Measurements from ENCODE around the gene BRCA2.

BRCA2 gene

GRCh38 chr13:32383836-32384618 is 68.7 kb downstream of the BRCA2 start:
- Mint-ChIP-seq H3K27ac (no peak overlapping the region), H3K9me3 (no peaks in the 10 kb centered on the region), H3K4me1 (ENCODE audit: low read depth in 2 of 2) (peaks cover 0 to 3% of the 10 kb centered on the region in 2 donors)

DNA sequence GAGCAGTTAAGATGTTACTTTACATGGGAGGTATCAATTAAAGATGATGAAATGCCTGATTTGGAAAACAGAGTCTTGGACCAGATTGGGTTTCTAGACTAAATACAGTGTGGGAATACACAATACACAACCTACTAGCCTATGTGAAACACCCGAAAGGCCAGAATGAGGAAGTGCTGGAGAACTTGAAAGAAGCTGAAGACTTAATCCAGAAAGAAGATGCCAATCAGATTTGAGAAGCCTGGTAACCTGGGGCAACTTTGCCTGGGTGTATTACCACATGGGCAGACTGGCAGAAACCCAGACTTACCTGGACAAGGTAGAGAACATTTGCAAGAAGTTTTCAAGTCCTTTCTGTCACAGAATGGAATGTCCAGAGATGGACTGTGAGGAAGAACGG is 69.4 kb downstream of the BRCA2 start:
- H3K4me3 Mint-ChIP-seq = no peak overlapping the region
- no peaks in the 10 kb centered on the region for H3K36me3 Mint-ChIP-seq (ENCODE audit: insufficient read depth)
- H3K27ac Mint-ChIP-seq = no peak overlapping the region
- no peaks in the 10 kb centered on the region for H3K9me3 Mint-ChIP-seq
- ATAC-seq (replicated peaks) (no peak), DNase-seq (no peak)
- H3K4me1 Mint-ChIP-seq (ENCODE audit: low read depth in 2 of 2) = peaks cover 2 to 8% of the 10 kb centered on the region in 2 donors
- H3K27me3 Mint-ChIP-seq = no peaks in the 10 kb centered on the region

More at GRCh38 chr13:32383836-32384618, 68.7 kb downstream of the BRCA2 start:
- ATAC-seq (replicated peaks) (no peak), DNase-seq (no peak)
- H3K36me3 Mint-ChIP-seq (ENCODE audit: insufficient read depth) = no peaks in the 10 kb centered on the region
- no peaks in the 10 kb centered on the region for H3K27me3 Mint-ChIP-seq
- no peak overlapping the region for H3K4me3 Mint-ChIP-seq

DNA sequence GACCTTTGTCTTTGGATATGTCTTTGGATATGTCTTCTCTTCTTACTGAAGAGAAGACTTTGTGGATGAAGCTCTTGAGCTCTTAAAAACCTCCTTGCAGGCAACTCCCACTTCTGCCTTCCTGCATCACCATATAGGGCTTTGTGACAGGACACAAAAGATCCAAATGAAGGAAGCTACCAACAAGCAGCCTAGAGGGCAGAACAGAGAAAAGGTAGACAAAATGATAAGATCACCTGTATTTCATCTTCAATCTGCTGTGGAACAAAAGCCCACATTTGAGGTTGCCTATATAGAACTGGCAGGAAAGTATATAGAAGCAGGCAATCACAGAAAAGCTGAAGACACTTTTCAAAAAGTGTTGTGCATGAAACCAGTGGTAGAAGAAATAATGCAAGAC is 70.1 kb downstream of the BRCA2 start:
- Mint-ChIP-seq H3K27ac (no peak overlapping the region), H3K36me3 (ENCODE audit: insufficient read depth) (no peaks in the 10 kb centered on the region), H3K4me1 (ENCODE audit: low read depth in 2 of 2) (peaks cover 3 to 15% of the 10 kb centered on the region in 2 donors), H3K27me3 (no peaks in the 10 kb centered on the region), H3K9me3 (no peaks in the 10 kb centered on the region), H3K4me3 (no peak overlapping the region)
- DNase-seq = no peak
- no peak for ATAC-seq (replicated peaks)

DNA sequence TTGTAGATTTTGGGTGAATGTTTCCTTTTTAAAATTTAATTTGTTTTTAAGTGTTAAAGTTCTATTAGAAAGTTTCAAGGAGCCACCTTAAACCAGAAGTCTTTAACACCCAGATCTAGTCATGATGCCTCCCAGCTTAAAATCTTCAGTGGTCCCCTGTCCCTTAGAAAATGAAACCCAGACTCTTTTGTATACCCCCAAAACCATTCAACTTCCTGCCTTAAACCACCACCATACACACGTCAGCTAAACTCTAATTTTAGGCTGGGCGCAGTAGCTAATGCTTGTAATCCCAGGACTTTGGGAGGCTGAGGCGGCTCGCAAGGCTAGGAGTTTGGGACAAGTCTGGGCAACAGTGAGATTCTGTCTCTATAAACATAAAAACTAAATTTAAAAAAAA is 74.7 kb downstream of the BRCA2 start:
- Mint-ChIP-seq H3K27me3 (no peaks in the 10 kb centered on the region), H3K4me1 (ENCODE audit: low read depth in 2 of 2) (peaks cover 6 to 23% of the 10 kb centered on the region in 2 donors), H3K27ac (peak overlapping the region in 1 of 2 donors; percentile 48), H3K36me3 (ENCODE audit: insufficient read depth) (no peaks in the 10 kb centered on the region), H3K9me3 (no peaks in the 10 kb centered on the region), H3K4me3 (peak overlapping the region; percentile 6 to 48)
- peak in 1 of 3 experiments; percentile 12 for DNase-seq
- peak; percentile 95 for ATAC-seq (replicated peaks)

- H3K9me3 Mint-ChIP-seq = no peaks in the 10 kb centered on the region
- H3K27ac Mint-ChIP-seq = peak overlapping the region in 1 of 2 donors; percentile 48
- peaks cover 6 to 23% of the 10 kb centered on the region in 2 donors for H3K4me1 Mint-ChIP-seq (ENCODE audit: low read depth in 2 of 2)
- DNase-seq (no peak), ATAC-seq (replicated peaks) (peak; percentile 52)
- no peaks in the 10 kb centered on the region for H3K36me3 Mint-ChIP-seq (ENCODE audit: insufficient read depth)
- H3K4me3 Mint-ChIP-seq = peak overlapping the region in 1 of 2 donors; percentile 48
- H3K27me3 Mint-ChIP-seq = no peaks in the 10 kb centered on the region
These were observed 75.2 kb downstream of the BRCA2 start for GRCh38 chr13:32390484-32390883.

GRCh38 chr13:32391101-32391619 is 75.9 kb downstream of the BRCA2 start:
- Mint-ChIP-seq H3K27ac (peak overlapping the region in 1 of 2 donors; percentile 48), H3K4me3 (no peak overlapping the region), H3K4me1 (ENCODE audit: low read depth in 2 of 2) (peaks cover 6 to 23% of the 10 kb centered on the region in 2 donors), H3K9me3 (no peaks in the 10 kb centered on the region), H3K36me3 (ENCODE audit: insufficient read depth) (no peaks in the 10 kb centered on the region), H3K27me3 (no peaks in the 10 kb centered on the region)
- DNase-seq (no peak), ATAC-seq (replicated peaks) (no peak)

DNA sequence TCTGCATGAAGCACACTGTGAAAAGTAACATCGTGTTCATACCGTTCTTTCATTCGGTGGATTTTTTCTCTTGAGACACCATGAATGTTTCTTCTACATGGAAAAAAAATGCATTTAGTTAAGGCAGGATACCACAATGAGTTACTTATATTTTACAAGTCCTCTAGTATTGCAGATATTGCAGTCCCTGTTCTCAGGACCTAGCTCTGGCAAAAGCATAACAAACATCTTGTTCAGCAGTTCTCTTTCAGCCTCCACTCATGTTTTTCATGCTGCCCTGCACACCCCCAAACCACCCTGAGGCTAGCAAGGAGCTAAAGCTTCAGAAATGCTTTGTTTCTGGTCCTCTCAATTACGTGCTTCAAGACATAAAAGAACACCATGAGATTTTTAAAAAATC is 87.8 kb downstream of the BRCA2 start:
- Mint-ChIP-seq H3K9me3 (no peaks in the 10 kb centered on the region), H3K4me3 (no peak overlapping the region), H3K36me3 (ENCODE audit: insufficient read depth) (peaks cover 55% of the 10 kb centered on the region), H3K27me3 (no peaks in the 10 kb centered on the region), H3K27ac (no peak overlapping the region), H3K4me1 (ENCODE audit: low read depth in 2 of 2) (peaks cover 1 to 2% of the 10 kb centered on the region in 2 donors)
- DNase-seq = no peak
- ATAC-seq (replicated peaks) = no peak

GRCh38 chr13:32407854-32408253 is 92.5 kb downstream of the BRCA2 start:
- peak overlapping the region; percentile 74 to 82 for H3K27ac Mint-ChIP-seq
- H3K36me3 Mint-ChIP-seq (ENCODE audit: insufficient read depth) = peaks cover 42% of the 10 kb centered on the region
- peaks cover 19 to 22% of the 10 kb centered on the region in 2 donors for H3K4me1 Mint-ChIP-seq (ENCODE audit: low read depth in 2 of 2)
- no peaks in the 10 kb centered on the region for H3K9me3 Mint-ChIP-seq
- H3K27me3 Mint-ChIP-seq = no peaks in the 10 kb centered on the region
- ATAC-seq (replicated peaks) = no peak
- H3K4me3 Mint-ChIP-seq = no peak overlapping the region
- no peak for DNase-seq

DNA sequence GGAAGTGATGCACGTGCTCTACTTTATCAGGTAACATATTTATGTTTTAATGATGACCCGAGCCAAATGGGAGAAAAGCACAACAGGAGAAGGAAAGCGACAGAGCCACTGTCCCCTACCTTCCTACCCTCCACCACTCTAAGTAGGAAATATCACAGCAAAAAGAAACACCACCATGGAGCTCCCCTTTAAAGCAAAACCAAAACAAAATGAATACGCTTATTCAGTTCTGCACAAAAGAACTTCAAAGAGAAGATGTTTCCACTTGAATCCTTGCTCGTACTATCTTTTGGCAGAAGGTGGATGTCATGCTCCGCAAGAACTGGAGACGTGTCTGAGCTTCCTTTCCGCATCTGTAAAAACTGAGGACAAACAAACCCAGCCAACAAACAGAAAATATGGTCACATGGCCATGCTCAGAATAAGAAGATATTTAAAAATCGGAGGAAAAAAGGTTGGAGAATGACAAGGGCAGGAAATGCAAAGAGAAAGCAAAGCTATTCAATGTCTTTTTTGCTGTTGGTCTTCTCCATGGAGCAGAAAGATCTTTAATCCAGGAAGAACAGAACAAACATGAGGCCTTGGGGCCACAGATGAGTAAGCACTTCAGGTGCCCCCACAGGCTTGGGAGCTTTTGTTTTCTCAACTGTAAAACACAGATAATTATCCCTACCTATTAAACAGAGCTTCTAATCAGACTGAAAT is 93.1 kb downstream of the BRCA2 start:
- Mint-ChIP-seq H3K4me3 (no peak overlapping the region), H3K27me3 (no peaks in the 10 kb centered on the region), H3K36me3 (ENCODE audit: insufficient read depth) (peaks cover 39% of the 10 kb centered on the region), H3K27ac (peak overlapping the region; percentile 74 to 82), H3K4me1 (ENCODE audit: low read depth in 2 of 2) (peaks cover 19 to 22% of the 10 kb centered on the region in 2 donors), H3K9me3 (no peaks in the 10 kb centered on the region)
- DNase-seq = no peak
- no peak for ATAC-seq (replicated peaks)

DNA sequence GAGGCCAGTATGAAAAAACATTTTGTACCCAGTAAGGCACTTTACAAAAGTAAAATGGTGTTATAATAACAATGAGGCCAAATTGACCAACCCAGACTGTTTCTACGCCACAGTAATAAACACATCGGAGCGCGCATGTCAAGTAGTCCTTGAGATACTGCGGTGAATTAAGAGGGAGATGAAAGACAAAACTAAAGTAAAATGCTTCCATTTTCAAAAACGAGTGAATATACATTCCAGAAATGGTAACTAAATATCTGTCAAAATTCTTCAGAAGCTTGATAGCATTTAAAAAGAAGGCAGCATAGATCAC is 93.6 kb downstream of the BRCA2 start:
- Mint-ChIP-seq H3K4me1 (ENCODE audit: low read depth in 2 of 2) (peaks cover 19 to 22% of the 10 kb centered on the region in 2 donors), H3K4me3 (no peak overlapping the region), H3K36me3 (ENCODE audit: insufficient read depth) (peaks cover 35% of the 10 kb centered on the region), H3K9me3 (no peaks in the 10 kb centered on the region), H3K27ac (peak overlapping the region; percentile 74 to 82), H3K27me3 (no peaks in the 10 kb centered on the region)
- DNase-seq (no peak), ATAC-seq (replicated peaks) (no peak)

- peak overlapping the region in 1 of 2 donors; percentile 59 for H3K27ac Mint-ChIP-seq
- ATAC-seq (replicated peaks) (no peak), DNase-seq (no peak)
These were observed 94.5 kb downstream of the BRCA2 start for GRCh38 chr13:32409561-32410421.

DNA sequence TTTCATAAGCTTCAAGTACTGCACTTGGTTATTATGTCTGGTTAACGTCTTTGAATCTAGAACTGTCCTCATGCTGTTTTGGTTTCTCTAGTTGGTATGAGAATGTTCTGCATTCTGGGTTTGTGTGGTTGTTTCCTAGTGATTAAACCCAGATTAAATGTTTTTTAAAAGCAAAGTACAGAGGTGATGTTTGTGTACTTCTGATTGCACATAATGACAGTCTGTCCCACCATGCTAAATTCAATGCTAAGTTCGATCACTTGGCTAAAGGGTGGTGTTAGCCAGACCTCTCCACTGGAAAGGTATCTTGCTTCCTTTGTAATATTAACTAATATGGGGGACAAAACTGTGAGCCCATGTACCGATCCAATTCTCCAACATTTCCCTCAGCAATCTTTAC is 98.0 kb downstream of the BRCA2 start:
- no peak overlapping the region for H3K27ac Mint-ChIP-seq
- no peaks in the 10 kb centered on the region for H3K9me3 Mint-ChIP-seq
- H3K36me3 Mint-ChIP-seq (ENCODE audit: insufficient read depth) = peaks cover 4% of the 10 kb centered on the region
- no peak for ATAC-seq (replicated peaks)
- no peak overlapping the region for H3K4me3 Mint-ChIP-seq
- peaks cover 18 to 31% of the 10 kb centered on the region in 2 donors for H3K4me1 Mint-ChIP-seq (ENCODE audit: low read depth in 2 of 2)
- DNase-seq = no peak
- no peaks in the 10 kb centered on the region for H3K27me3 Mint-ChIP-seq

More at GRCh38 chr13:32409561-32410421, 94.5 kb downstream of the BRCA2 start:
- Mint-ChIP-seq H3K4me3 (no peak overlapping the region), H3K9me3 (no peaks in the 10 kb centered on the region), H3K27me3 (no peaks in the 10 kb centered on the region), H3K36me3 (ENCODE audit: insufficient read depth) (peaks cover 27% of the 10 kb centered on the region), H3K4me1 (ENCODE audit: low read depth in 2 of 2) (peaks cover 19 to 22% of the 10 kb centered on the region in 2 donors)

DNA sequence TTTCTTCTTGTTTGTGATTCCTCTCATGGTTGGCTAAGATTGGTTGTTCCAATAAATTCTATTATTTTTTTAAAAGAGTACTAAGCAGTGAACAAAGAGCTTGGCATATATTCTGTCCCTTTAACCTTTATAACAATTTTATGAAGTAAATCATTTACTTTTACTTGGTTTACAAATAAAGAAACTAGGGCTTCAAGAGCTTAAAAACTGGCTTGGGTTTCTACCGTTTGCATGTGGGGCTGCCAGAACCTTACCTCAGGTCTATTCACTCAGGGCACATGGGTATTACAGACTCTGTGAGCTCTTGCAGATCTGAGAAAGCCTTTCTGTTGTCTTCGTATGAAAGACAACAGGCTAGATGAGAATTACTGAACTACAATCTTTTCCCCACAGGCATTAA is 99.3 kb downstream of the BRCA2 start:
- Mint-ChIP-seq H3K4me1 (ENCODE audit: low read depth in 2 of 2) (peaks cover 7 to 26% of the 10 kb centered on the region in 2 donors), H3K27ac (peak overlapping the region; percentile 32 to 58), H3K9me3 (no peaks in the 10 kb centered on the region), H3K27me3 (no peaks in the 10 kb centered on the region), H3K36me3 (ENCODE audit: insufficient read depth) (peaks cover 4% of the 10 kb centered on the region), H3K4me3 (no peak overlapping the region)
- ATAC-seq (replicated peaks) (no peak), DNase-seq (no peak)

All from effector memory CD8-positive, alpha-beta T cell (primary cell).